Large intestine (tissue), 3 donors: Measurements from ENCODE around the gene EMILIN3. TPM values are rescaled to one million over a fixed set of nuclear protein-coding genes. Genes with fewer than 3 reads are reported as not detected.

ENCODE experiments used
- DNase-seq, 2 donors: peaks; one replicate each; pipeline versions ENCODE4 v3.0.0 to v3.0.0-alpha.2; 2013
- H3K27ac ChIP-seq: one replicate; pipeline ENCODE4 v1.5.1; 2013; ENCODE audit warnings: low read length
- H3K27me3 ChIP-seq: 2 replicates; pipeline ENCODE4 v1.6.1; 2013; ENCODE audit warnings: low read length; ENCODE audit not compliant: control insufficient read depth, insufficient read depth
- H3K36me3 ChIP-seq: 2 replicates; pipeline ENCODE4 v1.6.1; 2013; ENCODE audit warnings: low read length; ENCODE audit not compliant: control insufficient read depth, insufficient read depth
- H3K4me1 ChIP-seq: one replicate; pipeline ENCODE4 v1.6.1; 2013; ENCODE audit warnings: low read length; ENCODE audit not compliant: control insufficient read depth, insufficient read depth
- H3K4me3 ChIP-seq: one replicate; pipeline ENCODE4 v1.5.1; 2013; ENCODE audit warnings: low read length
- H3K9me3 ChIP-seq: one replicate; pipeline ENCODE4 v1.6.1; 2013; ENCODE audit warnings: mild to moderate bottlenecking, low read depth, low read length, moderate library complexity; ENCODE audit not compliant: control insufficient read depth
- WGBS: methylation state at CpG from one replicate; pipeline ENCODE4 v1.1.5; 2013; ENCODE audit warnings: low lambda C conversion rate; ENCODE audit not compliant: insufficient coverage; 5-methylcytosine and 5-hydroxymethylcytosine counted together
- polyA plus RNA-seq: library from polyadenylated mRNA; unstranded; fragments of 120-200 nt; gene quantifications from one replicate; pipeline ENCODE4 v1.2.1, GENCODE V29; 2013

The EMILIN3 gene
- polyA plus RNA-seq, 1 donor: 4.0 TPM

- no CpG with 5 or more reads among the region's 13 CpGs for whole genome bisulfite sequencing
Measured at GRCh38 chr20:41347523-41348429, 18.8 kb downstream of the EMILIN3 start.

GRCh38 chr20:41345729-41346067 is 20.9 kb downstream of the EMILIN3 start:
- Histone ChIP-seq H3K4me1 (peaks cover 26% of the 10 kb centered on the region), H3K9me3 (no peaks in the 10 kb centered on the region), H3K27ac (no peak overlapping the region), H3K27me3 (no peaks in the 10 kb centered on the region), H3K4me3 (no peak overlapping the region), H3K36me3 (peaks cover 42% of the 10 kb centered on the region)
- no peak for DNase-seq
- no CpG with 5 or more reads among the region's 17 CpGs for WGBS

More at GRCh38 chr20:41347523-41348429, 18.8 kb downstream of the EMILIN3 start:
- H3K27me3 ChIP-seq: no peaks in the 10 kb centered on the region
- no peak for DNase-seq
- no peaks in the 10 kb centered on the region for H3K9me3 ChIP-seq
- H3K4me1 ChIP-seq: peaks cover 14% of the 10 kb centered on the region
- no peak overlapping the region for H3K4me3 ChIP-seq
- no peak overlapping the region for H3K27ac ChIP-seq
- H3K36me3 ChIP-seq: peaks cover 56% of the 10 kb centered on the region

GRCh38 chr20:41344938-41345728 is 21.5 kb downstream of the EMILIN3 start:
- no CpG with 5 or more reads among the region's 11 CpGs for WGBS
- Histone ChIP-seq H3K27me3 (no peaks in the 10 kb centered on the region), H3K27ac (no peak overlapping the region), H3K4me1 (peaks cover 26% of the 10 kb centered on the region), H3K36me3 (peaks cover 38% of the 10 kb centered on the region), H3K9me3 (no peaks in the 10 kb centered on the region), H3K4me3 (no peak overlapping the region)
- no peak for DNase-seq

DNA sequence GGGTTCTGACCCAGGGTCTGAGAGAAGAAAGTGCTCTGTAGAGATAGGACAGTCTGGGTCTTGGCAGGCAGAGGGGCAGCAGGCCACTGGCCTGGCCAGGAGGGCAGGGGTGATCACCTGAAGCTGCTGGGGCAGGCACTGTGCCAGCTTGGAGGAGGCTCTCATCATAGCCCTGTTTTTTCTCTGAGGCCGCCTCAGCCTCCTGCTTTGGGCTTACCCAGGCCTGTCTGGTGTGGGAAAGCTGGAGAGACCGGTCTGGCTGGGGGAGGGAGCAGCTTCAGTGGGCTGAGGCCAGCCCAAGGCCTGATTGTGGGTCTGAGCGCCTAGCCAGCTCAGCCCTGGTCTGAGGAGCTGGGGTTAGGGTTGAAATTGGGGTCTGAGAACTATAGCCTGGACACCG is 22.1 kb downstream of the EMILIN3 start:
- Histone ChIP-seq H3K9me3 (no peaks in the 10 kb centered on the region), H3K27ac (no peak overlapping the region), H3K27me3 (no peaks in the 10 kb centered on the region), H3K4me3 (no peak overlapping the region), H3K4me1 (peaks cover 30% of the 10 kb centered on the region), H3K36me3 (peaks cover 32% of the 10 kb centered on the region)
- DNase-seq: no peak
- no CpG with 5 or more reads among the region's 4 CpGs for WGBS

DNA sequence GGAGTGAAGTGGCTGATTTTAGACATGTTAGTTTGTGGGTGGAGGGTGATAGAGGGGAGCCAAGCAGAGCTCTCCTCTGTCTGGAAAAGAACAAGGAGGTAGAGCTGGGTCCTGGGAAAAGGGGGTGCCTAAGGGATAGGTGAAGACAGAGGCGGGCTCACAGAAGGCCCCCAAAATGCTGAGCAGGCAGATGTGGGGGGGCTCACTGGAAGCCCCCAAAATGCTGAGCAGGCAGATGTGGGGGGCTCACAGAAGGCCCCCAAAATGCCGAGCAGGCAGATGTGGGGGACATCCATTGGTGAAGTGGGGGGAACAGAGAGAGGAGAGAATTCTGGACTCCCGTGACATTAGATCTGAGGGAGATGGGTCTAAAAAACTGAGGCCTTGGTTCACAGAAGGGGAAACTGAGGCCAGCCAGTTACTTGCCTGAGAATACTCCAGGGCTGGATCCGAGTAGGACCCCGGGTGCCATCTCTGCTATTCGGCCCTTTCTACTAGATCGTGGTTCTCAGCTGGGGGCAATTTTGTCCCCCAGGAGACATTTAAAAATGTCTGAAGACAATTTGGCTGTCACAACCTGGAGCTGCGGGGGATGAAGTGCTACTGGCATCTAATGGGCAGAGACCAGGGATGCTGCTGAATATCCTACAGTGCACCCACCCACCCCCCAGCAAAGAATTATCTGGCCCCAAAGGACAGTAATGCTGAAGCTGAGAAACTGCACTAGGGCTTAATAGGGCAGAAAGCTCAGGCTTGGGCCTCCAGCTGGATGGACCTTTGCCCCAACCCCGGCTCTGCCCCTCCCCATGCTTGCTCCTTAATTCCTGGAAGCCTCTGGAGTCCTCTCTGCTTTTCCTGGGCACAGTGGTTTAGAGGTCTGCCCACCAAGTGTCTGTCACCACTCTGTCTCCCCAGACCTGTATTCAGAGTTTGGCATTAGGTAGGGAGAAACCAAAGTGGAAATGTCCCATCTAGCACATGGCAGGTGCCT is 23.8 kb downstream of the EMILIN3 start:
- H3K4me3 ChIP-seq: no peak overlapping the region
- H3K27me3 ChIP-seq: no peaks in the 10 kb centered on the region
- peak overlapping the region; percentile 42 for H3K27ac ChIP-seq
- peaks cover 21% of the 10 kb centered on the region for H3K36me3 ChIP-seq
- peaks cover 33% of the 10 kb centered on the region for H3K4me1 ChIP-seq
- peak; percentile 60 to 77 for DNase-seq
- no peaks in the 10 kb centered on the region for H3K9me3 ChIP-seq
- no CpG with 5 or more reads among the region's 9 CpGs for WGBS

- Histone ChIP-seq H3K4me3 (peak within 1 kb of the TSS; percentile 50), H3K4me1 (peaks cover 33% of the 10 kb centered on the region), H3K9me3 (no peaks in the 10 kb centered on the region), H3K27me3 (no peaks in the 10 kb centered on the region), H3K27ac (peak within 1 kb of the TSS; percentile 91), H3K36me3 (peaks cover under 1% of the 10 kb centered on the region)
- no CpG with 5 or more reads among the region's 33 CpGs for WGBS
- DNase-seq: peak; percentile 95 to 96
Measured at GRCh38 chr20:41340327-41341055, 26.1 kb downstream of the EMILIN3 start, which contains the start of gene LPIN3. TSS of gene LPIN3 (plus strand) at chr20:41340821. CDS start at chr20:41345804, 4,983 bp downstream.

GRCh38 chr20:41339957-41340326 is 26.7 kb downstream of the EMILIN3 start:
- Histone ChIP-seq H3K4me3 (peak overlapping the region; percentile 43), H3K27ac (peak overlapping the region; percentile 90), H3K4me1 (peaks cover 33% of the 10 kb centered on the region), H3K9me3 (no peaks in the 10 kb centered on the region), H3K27me3 (no peaks in the 10 kb centered on the region), H3K36me3 (no peaks in the 10 kb centered on the region)
- WGBS: no CpG with 5 or more reads among the region's 25 CpGs
- peak; percentile 94 to 98 for DNase-seq

DNA sequence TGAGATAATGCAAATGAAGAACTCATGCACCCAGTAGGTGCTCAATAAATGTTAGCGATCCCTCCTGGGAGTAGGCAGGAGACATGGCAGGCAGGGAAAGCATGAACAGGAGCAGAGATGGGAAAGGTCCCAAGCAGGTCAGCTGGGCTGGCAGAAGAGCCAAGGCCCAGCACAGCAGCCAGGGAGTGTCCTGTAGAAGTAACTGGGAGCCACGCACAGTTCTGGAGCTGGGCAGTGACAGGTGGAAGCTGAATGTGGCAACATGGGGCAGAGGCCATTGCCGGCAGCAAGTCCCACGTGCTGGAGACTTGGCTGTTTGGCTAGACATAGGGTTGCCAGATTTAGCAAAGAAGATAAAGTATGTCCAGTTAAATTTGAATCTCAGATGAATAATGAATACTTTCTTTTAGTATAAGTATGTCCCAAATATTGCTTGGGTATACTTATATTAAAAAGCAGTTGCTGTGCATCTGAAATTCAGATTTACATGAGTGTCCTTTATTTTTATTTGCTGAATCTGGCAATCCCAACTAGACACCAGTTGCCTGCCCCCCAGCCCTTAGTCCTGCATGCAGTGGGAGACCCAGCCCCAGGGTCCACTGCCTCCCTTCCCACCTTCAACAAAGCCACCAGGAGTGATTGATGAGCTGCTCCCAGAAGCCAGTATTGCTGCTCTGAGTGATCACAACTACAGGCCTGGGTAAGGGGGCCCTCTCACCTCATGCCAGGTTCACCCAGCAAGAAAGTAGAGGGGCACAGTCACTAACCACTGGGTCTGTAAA is 29.7 kb downstream of the EMILIN3 start:
- Histone ChIP-seq H3K9me3 (no peaks in the 10 kb centered on the region), H3K27me3 (no peaks in the 10 kb centered on the region), H3K4me1 (peaks cover 12% of the 10 kb centered on the region), H3K36me3 (no peaks in the 10 kb centered on the region), H3K27ac (no peak overlapping the region), H3K4me3 (no peak overlapping the region)
- no CpG with 5 or more reads among the region's 4 CpGs for WGBS
- DNase-seq: no peak

- Histone ChIP-seq H3K27ac (no peak overlapping the region), H3K36me3 (no peaks in the 10 kb centered on the region), H3K9me3 (no peaks in the 10 kb centered on the region), H3K27me3 (no peaks in the 10 kb centered on the region), H3K4me1 (peaks cover 7% of the 10 kb centered on the region), H3K4me3 (no peak overlapping the region)
- no peak for DNase-seq
- WGBS: no CpG with 5 or more reads among the region's 1 CpG
Measured at GRCh38 chr20:41335591-41335990, 31.0 kb downstream of the EMILIN3 start.
